DMS153 treated with DMSO at 0.1 percent for 48 hours (cell line): ENCODE measurements around the gene RASSF6.
"Not testable (repeated sequence)": the region's sequence is repeated elsewhere in the genome, so short reads cannot be mapped to it uniquely, and the experiment has no call there.

Experiments used
- DNase-seq: peaks from one replicate; lab custom pipeline; 2025; ENCODE audit not compliant: unreplicated experiment; lab: John Stamatoyannopoulos, UW

The RASSF6 gene

DNA sequence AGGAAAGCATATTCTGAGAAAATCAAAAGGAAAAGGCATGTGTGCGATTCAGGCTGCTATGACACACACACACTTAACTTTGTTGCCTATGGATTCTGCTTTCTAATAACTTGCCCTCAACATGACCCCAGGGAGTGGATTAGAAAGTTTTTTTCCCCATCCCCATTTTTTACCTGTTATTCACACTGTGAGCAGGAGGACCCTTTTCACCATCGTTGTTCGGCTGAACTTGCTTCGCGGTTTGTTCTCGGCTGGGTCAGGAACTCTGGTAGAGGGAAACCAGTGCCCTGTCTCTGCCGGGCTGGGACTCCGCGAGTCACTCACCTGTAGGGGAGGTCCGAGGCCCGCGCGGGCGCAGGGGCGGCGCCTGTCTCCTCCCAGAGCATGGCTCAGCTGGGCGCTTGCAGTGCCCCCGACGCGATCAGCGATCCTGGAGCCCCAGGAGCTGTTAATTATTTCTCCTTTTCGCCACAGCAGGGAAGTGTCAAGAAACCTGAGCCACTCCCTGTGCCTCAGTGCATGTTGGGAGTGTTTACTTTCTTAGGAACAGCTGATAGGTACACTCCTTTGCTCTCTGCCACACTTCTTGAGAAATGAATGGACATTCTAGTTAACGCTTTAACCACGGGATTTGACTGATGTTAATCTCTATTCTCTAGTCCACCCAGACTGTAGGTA, at the start of gene RASSF6:
TSS of gene RASSF6 (minus strand) at position 322 of the 678 bp plus-strand sequence. CDS start 8,641 bp downstream, outside the sequence.
- DNase-seq, result peak; percentile 60

DNA sequence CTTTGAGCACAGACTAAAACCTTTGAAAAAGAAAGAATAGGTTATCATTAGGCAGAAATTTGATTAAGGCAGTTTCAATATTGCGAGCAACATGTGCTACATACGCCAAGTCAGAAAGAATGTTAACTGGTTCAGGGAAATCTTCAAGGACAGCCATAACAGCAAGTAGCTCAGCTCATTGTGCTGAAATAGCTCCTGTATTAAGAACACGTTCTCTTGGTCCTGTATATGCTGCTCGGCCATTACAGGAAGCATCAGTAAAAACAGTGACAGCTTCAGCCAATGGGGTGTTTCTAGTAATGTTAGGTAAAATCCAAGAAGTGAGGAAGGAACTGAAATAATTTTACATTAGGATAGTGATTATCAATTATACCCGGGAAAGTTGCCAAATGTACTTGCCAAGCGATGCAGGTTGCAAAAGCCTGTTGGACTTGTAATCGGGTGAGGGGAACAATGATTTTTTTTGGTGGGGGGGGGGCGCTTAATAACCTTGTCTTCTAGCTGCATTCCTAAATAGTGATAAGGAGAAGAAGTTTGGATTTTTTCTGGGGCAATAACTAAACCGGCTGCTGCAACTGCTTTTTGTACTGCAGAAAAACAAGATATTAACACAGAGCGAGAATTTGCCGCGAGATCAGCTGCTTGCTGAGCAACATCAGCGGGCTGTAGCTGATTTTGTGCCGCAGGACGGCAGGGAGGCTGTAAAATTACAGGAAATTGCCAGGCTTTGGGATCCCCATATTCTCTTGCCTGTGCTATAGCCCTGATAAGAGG, 49.4 kb upstream of the RASSF6 start:
- DNase-seq, result no peak

GRCh38 chr4:73668782-73669201, 48.6 kb upstream of the RASSF6 start:
- no peak for DNase-seq

GRCh38 chr4:73665924-73666323, 45.7 kb upstream of the RASSF6 start:
- not testable (repeated sequence) for DNase-seq

DNA sequence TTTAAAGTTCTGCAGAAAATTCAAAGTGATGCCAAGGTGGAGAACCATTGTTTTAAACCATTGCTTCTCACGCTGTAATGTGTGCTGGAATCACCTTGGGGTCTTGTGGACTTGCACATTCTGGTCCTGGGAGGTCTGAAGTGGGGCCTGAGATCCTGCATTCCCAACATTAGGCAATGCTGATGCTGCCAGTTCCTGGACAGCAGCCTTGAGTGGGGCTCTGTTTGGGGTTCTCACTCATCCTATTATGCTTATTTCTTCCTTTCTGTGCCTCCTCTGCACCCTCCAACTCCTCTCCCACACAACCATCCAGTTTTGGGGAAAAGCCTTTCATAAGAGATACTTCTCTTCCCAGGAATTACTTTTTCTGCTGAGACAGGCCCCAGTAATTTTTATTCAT, 44.2 kb upstream of the RASSF6 start:
- no peak for DNase-seq

- DNase-seq, result no peak
Observed at GRCh38 chr4:73663576-73663975, 43.3 kb upstream of the RASSF6 start.

DNA sequence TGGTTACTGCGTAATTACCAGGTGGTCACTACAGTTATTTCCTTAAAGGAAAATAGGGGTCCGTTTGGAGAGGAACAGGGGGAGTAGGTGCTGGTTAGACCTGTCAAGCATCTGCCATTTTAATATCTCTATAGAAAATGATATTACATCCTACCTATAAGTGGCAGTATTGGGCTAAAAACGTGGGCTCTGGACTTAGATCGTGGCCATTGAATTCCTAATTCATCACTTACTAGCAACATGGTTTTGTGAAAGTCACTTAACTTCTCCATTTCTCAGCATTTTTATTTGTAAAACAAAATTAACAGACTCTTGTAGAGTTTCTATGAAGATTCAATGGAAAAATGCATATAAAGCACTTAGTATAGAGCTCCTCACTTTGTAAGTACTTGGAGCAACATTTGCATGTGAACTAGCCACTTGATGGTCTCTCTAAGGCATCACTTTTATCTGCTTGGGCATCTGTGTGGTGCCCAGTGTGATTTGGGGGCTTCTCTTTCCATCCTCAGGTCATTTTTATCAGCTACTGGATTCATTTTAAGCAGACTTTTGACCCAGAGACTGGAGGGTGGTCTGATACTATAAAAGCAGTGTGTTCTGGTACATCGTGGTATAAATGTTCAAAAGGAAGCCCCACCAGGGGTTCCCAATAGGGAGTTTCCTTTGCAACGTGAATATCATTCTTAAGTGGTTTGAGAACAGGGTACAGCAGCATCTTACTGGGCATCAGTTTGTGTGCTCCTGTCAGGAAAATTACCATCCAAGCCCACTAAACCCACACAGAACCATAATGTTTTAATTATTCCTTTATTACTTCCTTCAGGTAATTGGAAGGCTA, 42.7 kb upstream of the RASSF6 start:
- DNase-seq, result peak; percentile 52

- no peak for DNase-seq
Observed at GRCh38 chr4:73661646-73662119, 41.4 kb upstream of the RASSF6 start.

GRCh38 chr4:73660808-73661207, 40.6 kb upstream of the RASSF6 start:
- no peak for DNase-seq

- DNase-seq, result peak; percentile 68
Observed at GRCh38 chr4:73653695-73654106, 33.5 kb upstream of the RASSF6 start.

GRCh38 chr4:73650250-73650649, 30.0 kb upstream of the RASSF6 start:
- DNase-seq, result no peak

DNA sequence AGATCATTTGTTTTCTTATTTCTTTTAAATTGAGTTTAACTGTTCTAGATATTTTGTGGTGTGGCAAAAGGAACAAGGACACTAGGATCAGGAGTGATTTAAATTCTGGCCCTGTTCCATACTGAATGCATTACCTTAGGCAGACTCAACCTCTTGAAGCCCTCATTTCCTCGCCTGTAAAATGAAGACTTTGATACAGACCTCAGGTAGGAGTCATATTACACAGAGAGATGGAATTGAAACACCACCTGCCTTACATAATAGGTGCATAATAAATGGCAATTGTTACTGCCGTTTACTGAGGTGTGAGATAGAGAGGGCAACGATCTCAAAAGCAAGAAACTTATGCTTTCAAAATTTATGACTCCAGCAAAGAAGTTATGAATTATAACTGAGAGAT, 28.2 kb upstream of the RASSF6 start:
- peak; percentile 89 for DNase-seq

DNA sequence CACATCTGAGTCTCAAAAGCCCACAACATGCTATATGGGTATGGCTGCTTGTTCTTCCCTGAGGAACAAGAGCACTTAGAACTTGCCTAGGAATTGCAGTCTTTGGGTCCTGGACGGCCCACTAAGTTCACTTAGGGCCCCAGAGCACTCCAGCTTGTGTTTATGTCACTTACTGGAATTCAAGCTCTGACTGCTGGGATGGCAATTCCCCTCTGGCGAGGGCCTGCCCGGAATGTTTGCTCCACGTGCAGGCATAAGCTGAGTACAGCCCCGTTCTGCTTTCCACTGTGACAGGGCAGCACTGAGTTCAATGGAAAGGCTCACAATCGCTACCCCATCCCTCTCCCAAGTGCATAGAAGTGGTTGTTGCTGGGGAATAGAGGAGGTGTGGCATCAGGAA, 25.9 kb upstream of the RASSF6 start:
- DNase-seq, result no peak

DNA sequence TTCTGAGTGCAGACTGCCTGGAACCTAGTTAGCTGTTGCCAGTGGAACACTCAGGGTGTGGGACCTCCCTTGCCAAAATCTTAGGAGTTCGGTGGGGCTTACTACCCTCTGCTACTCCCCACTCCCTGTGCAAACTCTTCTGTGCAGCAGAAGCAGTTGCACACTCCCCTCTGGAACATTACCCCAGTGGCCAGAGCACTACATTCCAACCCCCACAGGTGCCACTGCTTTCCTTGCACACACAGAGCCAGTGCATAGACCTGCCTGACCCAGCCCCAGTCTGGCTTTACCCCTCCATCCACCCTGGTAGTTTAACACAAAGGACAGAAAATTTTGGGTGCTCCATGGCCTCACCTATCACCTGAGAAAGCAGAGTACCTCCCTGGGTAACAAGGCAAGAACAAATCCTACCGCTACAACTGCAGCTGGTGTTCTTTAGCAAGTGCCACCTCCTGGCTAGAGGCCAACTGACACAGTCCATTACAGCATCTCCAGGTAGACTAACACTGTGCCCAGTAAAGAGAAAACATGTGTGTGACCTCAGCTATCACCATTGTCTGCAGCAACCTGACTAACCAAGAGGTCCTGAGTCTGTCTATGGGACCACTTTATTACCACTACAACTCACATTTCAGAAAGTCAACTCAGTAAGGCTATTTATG, 11.5 kb upstream of the RASSF6 start:
- peak; percentile 25 for DNase-seq

DNA sequence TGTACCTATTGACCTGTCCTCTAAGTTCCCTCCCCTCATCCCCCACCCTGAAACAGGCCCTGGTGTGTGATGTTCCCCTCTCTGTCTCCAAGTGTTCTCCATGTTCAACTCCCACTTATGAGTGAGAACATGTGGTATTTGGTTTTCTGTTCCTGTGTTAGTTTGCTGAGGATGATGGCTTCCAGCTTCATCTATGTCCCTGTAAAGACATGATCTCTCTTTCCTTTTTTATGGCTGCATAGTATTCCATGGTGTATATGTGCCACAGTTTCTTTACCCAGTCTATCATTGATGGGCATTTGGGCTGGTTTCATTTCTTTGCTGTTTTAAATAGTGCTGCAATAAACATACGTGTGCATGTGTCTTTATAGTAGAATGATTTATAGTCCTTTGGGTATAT, 8.6 kb upstream of the RASSF6 start:
- DNase-seq, result not testable (repeated sequence)

DNA sequence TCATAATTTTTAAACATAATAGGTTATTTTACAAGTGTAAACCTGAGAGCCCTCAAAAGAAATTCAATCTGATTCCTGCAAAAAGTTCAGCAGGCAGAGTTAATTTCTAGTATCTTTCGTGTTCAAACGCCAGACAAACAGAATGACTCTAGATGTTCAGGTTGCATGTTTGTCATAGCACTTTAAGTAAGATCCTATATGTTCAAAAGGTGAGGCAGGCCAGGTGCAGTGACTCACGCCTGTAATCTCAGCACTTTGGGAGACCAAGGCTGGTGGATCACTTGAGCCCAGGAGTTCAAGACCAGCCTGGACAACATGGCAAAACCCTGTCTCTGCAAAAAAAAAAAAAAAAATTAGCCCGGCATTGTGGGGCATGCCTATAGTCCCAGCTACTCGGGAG, 1.1 kb upstream of the RASSF6 start:
- DNase-seq, result no peak

DNA sequence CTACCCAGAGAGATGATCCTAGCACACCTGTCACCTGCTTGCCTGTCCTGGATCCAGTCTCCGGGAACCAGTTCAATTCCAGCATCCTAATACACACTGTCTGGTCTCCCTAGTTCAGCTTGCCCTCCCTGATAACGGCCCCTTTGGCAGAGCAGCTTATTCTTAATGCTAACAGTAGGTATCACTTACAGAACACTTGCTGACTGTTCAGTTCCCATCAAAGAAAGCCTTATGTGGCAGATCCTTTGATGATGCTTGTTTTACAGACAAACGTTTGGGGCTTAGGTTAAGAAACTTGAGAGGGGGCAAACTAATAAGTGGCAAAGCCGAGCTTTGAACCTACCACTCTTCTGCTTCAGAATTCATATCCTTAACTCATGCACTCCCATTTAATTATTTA, 890 bp downstream of the RASSF6 start:
- no peak for DNase-seq

DNA sequence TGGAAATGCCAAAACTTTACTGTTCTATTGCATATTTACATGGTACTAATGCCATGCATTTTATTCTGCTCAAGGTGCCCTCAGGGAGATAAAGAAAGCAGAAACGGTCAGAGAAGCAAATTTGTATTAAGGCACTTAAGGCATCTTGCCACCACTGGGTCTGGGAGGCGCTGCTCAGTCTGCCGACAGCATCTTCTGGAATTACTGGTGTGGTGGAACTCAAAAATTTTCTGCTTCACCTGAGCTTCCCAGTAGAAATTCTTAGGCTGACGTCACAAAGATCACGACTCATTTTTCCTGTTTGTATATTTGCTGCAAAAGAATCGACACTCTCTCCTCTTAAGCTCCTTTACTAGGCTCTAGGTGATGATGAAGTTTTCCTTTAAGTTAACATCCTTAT, 3.0 kb downstream of the RASSF6 start:
- DNase-seq, result no peak

DNA sequence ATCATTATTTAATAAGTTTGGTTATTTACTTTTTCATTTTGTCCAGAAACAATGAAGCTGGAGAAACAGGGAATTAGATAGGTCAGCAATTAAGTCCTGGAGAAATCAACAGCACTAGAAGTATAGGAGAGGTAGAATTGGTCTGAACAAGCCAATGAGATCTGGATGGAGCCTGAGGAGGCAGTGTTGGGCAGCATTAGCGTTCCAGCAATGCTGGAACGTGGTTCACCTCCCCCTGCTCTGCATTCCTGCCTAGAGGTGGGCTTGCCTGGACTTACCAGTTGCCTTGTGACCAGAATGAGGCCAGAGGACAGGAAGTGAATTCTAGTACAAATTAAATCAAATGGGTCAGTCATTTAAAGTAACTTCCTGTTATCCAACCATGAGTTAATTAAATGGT, 4.6 kb downstream of the RASSF6 start:
- peak; percentile 34 for DNase-seq

DNA sequence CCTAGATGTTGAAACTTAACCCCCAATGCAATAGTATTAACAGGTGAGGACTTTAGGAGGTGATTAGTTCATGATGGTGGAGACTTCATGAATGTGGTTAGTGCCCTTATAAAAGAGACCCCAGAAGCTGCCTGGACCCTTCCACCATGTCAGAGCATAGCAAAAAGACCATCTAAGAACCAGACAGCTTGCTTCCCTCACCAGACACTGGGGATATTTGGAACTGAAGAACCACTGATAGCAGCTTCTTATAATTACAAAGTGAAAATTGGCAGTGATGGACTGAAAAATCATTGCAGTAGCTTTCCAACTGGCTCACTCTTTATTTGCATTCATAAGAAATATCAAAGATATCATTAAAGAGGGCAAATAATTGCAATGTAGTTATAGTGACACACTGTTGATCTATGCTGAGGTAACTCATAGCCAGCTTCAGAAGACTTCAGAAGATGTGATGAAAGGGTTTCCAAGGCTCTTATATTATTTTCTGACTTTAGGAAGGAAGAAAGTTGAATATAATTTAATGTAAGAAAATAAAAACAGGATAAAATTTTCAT, 5.8 kb downstream of the RASSF6 start:
- no peak for DNase-seq

DNA sequence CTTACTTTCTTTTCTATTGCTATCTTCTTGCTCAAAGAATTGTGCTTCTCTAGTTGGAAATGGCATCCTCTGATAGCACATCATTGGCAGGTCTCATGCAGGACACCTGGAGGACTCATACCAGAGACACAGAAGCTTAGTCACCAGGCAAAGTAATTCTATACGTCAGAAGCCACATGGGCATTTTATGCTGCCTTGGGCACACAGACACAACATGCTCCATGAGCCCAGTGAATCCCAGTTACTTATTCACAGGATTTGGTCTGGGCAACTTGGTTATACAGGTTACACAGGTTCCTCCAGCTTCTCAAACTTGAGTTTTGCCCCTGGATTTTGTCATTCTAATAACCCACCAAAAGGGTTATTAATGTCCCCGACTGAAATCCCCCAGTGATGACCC, 7.1 kb downstream of the RASSF6 start:
- DNase-seq, result no peak
